Natural killer cell (primary cell): ENCODE results near the gene ARGLU1. TPM values are rescaled to one million over a fixed set of nuclear protein-coding genes. Genes with fewer than 3 reads are reported as not detected.

Experiments used
- ATAC-seq, 3 donors: fragments of 150-1000 bp in 2 of 3; fragments of 200-7000 bp in 1 of 3; cut with Tn5 transposase; 1 replicate in 1 of 3; 2 replicates in 2 of 3; pipeline ENCODE4 v1.10.0; 2021; ENCODE audit warnings: mild to moderate bottlenecking in 2 of 3, moderate library complexity in 2 of 3
- DNase-seq, 2 donors: peaks; one replicate each; pipeline versions ENCODE4 v3.0.0 to v3.0.0-alpha.2; 2013 to 2021; ENCODE audit warnings: mixed read lengths in 1 of 2
- H3K27ac ChIP-seq: one replicate; pipeline ENCODE4 v1.5.1; 2013; ENCODE audit warnings: mild to moderate bottlenecking, low read length
- H3K27me3 ChIP-seq: one replicate; pipeline ENCODE4 v1.6.1; 2013; ENCODE audit warnings: low read length; ENCODE audit not compliant: control insufficient read depth, insufficient read depth
- H3K36me3 ChIP-seq: one replicate; pipeline ENCODE4 v1.6.1; 2013; ENCODE audit warnings: low read length; ENCODE audit not compliant: control insufficient read depth, insufficient read depth
- H3K4me1 ChIP-seq: one replicate; pipeline ENCODE4 v1.6.1; 2013; ENCODE audit warnings: low read length; ENCODE audit not compliant: control insufficient read depth, insufficient read depth
- H3K4me3 ChIP-seq: one replicate; pipeline ENCODE4 v1.5.1; 2013; ENCODE audit warnings: low read length
- H3K9me3 ChIP-seq: one replicate; pipeline ENCODE4 v1.6.1; 2013; ENCODE audit warnings: low read length; ENCODE audit not compliant: control insufficient read depth, insufficient read depth
- H3K27ac Mint-ChIP-seq, 2 donors: one replicate each; pipeline ENCODE4 v1.8.0; 2022; ENCODE audit warnings: mild to moderate bottlenecking in 2 of 2, mixed read lengths in 2 of 2, moderate library complexity in 1 of 2
- H3K27me3 Mint-ChIP-seq, 2 donors: one replicate each; pipeline ENCODE4 v1.8.0; 2022; ENCODE audit warnings: low read depth in 2 of 2, mixed read lengths in 2 of 2
- H3K36me3 Mint-ChIP-seq: one replicate; pipeline ENCODE4 v1.8.0; 2022; ENCODE audit warnings: mixed read lengths
- H3K4me1 Mint-ChIP-seq, 2 donors: one replicate each; pipeline ENCODE4 v1.8.0; 2022; ENCODE audit warnings: mixed read lengths in 2 of 2
- H3K4me3 Mint-ChIP-seq: one replicate; pipeline ENCODE4 v1.8.0; 2022; ENCODE audit warnings: mild to moderate bottlenecking, moderate library complexity, mixed read lengths
- H3K9me3 Mint-ChIP-seq, 2 donors: one replicate each; pipeline ENCODE4 v1.8.0; 2022; ENCODE audit warnings: mixed read lengths in 2 of 2
- CTCF ChIP-seq: fragments of 200-600 bp; IDR thresholded peaks from one replicate; pipeline ENCODE4 v1.8.0; 2022; ENCODE audit warnings: antibody characterized with exemption
- WGBS: methylation state at CpG from one replicate; pipeline ENCODE4 v1.1.7; 2013; ENCODE audit warnings: missing lambda C conversion rate; ENCODE audit not compliant: insufficient coverage; 5-methylcytosine and 5-hydroxymethylcytosine counted together
- intact Hi-C: fragments of 100-400 bp; cut with micrococcal nuclease; formaldehyde crosslinking; loops from one replicate; pipeline ENCODE4 v1.14.2; 2022
- total RNA-seq, 4 donors: library from RNA; stranded (reverse); fragments of 120-200 nt in 1 of 4; gene quantifications; one replicate each; pipeline versions ENCODE4 v1.2.3 to v1.2.4, GENCODE V29; 2013 to 2022

The ARGLU1 gene
- total RNA-seq, 3 donors from 2014 or later (not counting 1 experiment from before 2014, with no cell fraction given), result 158 to 179 (median 161) TPM

- H3K36me3 Mint-ChIP-seq, result no peaks in the 10 kb centered on the region
- no peaks in the 10 kb centered on the region for H3K9me3 ChIP-seq
- no peak overlapping the region for H3K4me3 Mint-ChIP-seq
- WGBS, result 88% methylated on average over 4 of the region's 4 CpGs
- no peak overlapping the region for H3K4me3 ChIP-seq
- peaks cover 8 to 10% of the 10 kb centered on the region in 2 donors for H3K27me3 Mint-ChIP-seq
- H3K4me1 Mint-ChIP-seq, result peaks cover 3 to 6% of the 10 kb centered on the region in 2 donors
- no peak overlapping the region for H3K27ac Mint-ChIP-seq
- H3K27ac ChIP-seq, result no peak overlapping the region
- H3K4me1 ChIP-seq, result peaks cover 3% of the 10 kb centered on the region
- ATAC-seq (no peak), DNase-seq (no peak)
- no peaks in the 10 kb centered on the region for H3K36me3 ChIP-seq
- intact Hi-C loops, result no loop called here
- no peak for TF ChIP-seq CTCF
- no peaks in the 10 kb centered on the region for H3K9me3 Mint-ChIP-seq
- no peaks in the 10 kb centered on the region for H3K27me3 ChIP-seq
Measured at GRCh38 chr13:106614874-106615273, 46.9 kb upstream of the ARGLU1 start.

- H3K4me1 ChIP-seq, result no peaks in the 10 kb centered on the region
- no peaks in the 10 kb centered on the region for H3K36me3 Mint-ChIP-seq
- no peaks in the 10 kb centered on the region for H3K9me3 ChIP-seq
- DNase-seq (no peak), ATAC-seq (no peak)
- H3K27me3 ChIP-seq, result peaks cover 2% of the 10 kb centered on the region
- no peaks in the 10 kb centered on the region for H3K4me1 Mint-ChIP-seq
- H3K27ac ChIP-seq, result no peak overlapping the region
- TF ChIP-seq CTCF, result no peak
- no peaks in the 10 kb centered on the region for H3K36me3 ChIP-seq
- 33% methylated on average over 1 of the region's 1 CpG for WGBS
- peaks cover 10 to 15% of the 10 kb centered on the region in 2 donors for H3K27me3 Mint-ChIP-seq
- no peak overlapping the region for H3K4me3 ChIP-seq
- intact Hi-C loops, result no loop called here
- no peak overlapping the region for H3K27ac Mint-ChIP-seq
- H3K4me3 Mint-ChIP-seq, result no peak overlapping the region
- H3K9me3 Mint-ChIP-seq, result no peaks in the 10 kb centered on the region
Measured at GRCh38 chr13:106612688-106613087, 44.8 kb upstream of the ARGLU1 start.

- no peak overlapping the region for H3K27ac Mint-ChIP-seq
- intact Hi-C loops, result no loop called here
Measured at GRCh38 chr13:106610486-106610885, 42.5 kb upstream of the ARGLU1 start.

More at GRCh38 chr13:106610486-106610885, 42.5 kb upstream of the ARGLU1 start:
- H3K4me3 ChIP-seq, result no peak overlapping the region
- H3K4me1 Mint-ChIP-seq, result no peaks in the 10 kb centered on the region
- H3K27ac ChIP-seq, result no peak overlapping the region
- H3K36me3 Mint-ChIP-seq, result no peaks in the 10 kb centered on the region
- H3K9me3 Mint-ChIP-seq, result peaks cover 0 to 3% of the 10 kb centered on the region in 2 donors
- ATAC-seq (no peak), DNase-seq (no peak)
- H3K27me3 Mint-ChIP-seq, result peaks cover 14 to 22% of the 10 kb centered on the region in 2 donors
- TF ChIP-seq CTCF, result no peak
- WGBS, result 50% methylated on average over 1 of the region's 1 CpG
- no peaks in the 10 kb centered on the region for H3K4me1 ChIP-seq
- no peak overlapping the region for H3K4me3 Mint-ChIP-seq
- H3K36me3 ChIP-seq, result no peaks in the 10 kb centered on the region
- H3K27me3 ChIP-seq, result peaks cover 2% of the 10 kb centered on the region
- no peaks in the 10 kb centered on the region for H3K9me3 ChIP-seq
